Globus pallidus (tissue), 1 donor: ENCODE data around the gene GFRA3.
"Not testable (repeated sequence)": the region's sequence is repeated elsewhere in the genome, so short reads cannot be mapped to it uniquely, and the experiment has no call there.

Experiments used
- DNase-seq: peaks from one replicate; pipeline ENCODE4 v3.0.0-alpha.2; 2015; ENCODE audit warnings: low spot score

Gene GFRA3, protein sequence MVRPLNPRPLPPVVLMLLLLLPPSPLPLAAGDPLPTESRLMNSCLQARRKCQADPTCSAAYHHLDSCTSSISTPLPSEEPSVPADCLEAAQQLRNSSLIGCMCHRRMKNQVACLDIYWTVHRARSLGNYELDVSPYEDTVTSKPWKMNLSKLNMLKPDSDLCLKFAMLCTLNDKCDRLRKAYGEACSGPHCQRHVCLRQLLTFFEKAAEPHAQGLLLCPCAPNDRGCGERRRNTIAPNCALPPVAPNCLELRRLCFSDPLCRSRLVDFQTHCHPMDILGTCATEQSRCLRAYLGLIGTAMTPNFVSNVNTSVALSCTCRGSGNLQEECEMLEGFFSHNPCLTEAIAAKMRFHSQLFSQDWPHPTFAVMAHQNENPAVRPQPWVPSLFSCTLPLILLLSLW

DNA sequence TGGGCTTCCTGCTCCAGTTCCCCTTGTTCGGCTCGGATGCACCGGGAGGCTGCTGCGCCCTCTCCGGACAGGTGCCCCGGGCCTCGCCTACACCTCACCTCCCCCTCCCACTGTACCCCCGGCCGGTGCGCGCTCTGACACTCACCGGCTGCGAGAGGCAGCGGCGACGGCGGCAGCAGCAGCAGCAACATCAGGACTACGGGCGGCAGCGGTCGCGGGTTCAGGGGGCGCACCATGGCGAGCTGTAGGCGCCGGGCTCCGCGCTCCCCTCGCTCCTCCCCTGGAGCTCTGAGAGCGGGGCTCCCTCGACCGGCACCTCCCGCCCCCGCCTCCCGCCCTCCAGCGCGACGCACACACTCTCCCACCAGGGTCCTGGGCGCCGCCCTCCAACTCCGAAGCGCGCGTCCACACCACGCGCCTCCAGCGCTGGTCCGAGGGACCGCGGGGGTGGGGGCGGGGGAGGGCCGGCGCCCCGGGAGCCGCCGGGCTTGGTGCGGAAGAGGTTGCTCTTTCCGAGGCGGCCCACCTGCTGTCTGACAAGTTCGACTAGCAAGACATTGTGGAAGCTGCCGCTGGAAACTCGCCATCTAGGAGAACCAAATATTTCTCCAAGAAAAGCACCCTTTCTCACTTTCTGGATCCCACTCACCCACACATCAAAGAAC is at the start of gene GFRA3:
Gene GFRA3 (minus strand): TSS at position 433 of the 665 bp plus-strand sequence. CDS start 197 bp downstream, at position 236.
- no peak for DNase-seq

DNA sequence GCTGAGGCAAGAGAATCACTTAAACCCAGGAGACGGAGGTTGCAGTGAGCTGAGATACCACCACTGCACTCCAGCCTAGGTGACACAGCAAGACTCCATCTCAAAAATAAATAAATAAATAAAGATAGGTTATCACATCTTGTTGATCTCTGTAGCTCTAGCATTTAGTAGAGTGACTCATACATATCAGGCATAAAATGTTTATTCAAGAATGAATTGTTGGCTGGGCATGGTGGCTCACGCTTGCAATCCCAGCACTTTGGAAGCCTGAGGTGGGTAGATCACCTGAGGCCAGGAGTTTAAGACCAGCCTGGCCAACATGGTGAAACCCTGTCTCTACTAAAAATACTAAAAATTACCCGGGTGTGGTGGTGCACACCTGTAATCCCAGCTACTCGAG is 43.8 kb upstream of the GFRA3 start:
- DNase-seq: not testable (repeated sequence)

DNA sequence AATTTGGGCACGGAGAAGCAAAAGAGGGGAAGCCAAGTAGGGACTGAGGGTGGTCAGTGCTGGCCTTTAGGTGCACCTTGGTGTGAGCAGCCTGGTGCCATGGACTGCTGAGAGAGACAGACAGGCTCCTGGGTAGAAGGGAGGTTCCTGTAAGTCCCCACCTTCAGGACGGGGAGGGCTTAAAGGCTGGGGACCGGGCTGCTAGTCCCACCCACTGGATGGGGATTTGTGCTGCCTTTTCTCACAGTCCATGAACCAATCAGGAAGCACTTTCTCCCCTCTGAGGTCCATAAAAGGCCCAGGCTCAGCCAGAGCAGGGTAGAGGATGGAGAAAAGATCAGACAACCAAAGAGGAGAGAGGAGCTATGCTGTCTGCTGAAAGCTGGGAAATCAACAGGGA is 41.9 kb upstream of the GFRA3 start:
- no peak for DNase-seq

DNA sequence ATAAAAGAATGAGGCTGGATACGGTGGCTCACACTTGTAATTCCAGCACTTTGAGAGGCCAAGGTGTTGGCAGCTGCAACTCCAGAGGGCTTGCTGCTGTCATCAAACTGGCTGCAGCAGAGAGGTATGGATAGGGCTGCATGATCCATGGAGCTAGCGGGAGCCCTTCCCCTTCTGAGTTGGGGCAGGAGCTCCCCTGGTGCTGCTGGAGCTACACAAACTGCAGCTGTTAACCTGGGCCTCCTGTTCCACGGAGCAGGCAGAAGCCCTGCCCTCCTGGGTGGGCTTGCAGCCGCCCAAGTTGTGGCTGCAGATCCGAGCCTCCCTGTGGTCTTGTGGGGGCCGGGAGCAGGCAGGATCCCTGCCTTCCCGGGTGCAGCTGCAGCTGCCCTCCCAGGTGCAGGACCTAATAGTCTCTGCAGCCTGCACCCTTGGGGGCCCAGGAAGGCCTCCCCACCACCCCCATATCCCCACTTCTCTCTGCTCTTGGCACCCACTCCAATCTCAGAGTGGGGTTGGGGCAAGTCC is 41.4 kb upstream of the GFRA3 start:
- no peak for DNase-seq

DNA sequence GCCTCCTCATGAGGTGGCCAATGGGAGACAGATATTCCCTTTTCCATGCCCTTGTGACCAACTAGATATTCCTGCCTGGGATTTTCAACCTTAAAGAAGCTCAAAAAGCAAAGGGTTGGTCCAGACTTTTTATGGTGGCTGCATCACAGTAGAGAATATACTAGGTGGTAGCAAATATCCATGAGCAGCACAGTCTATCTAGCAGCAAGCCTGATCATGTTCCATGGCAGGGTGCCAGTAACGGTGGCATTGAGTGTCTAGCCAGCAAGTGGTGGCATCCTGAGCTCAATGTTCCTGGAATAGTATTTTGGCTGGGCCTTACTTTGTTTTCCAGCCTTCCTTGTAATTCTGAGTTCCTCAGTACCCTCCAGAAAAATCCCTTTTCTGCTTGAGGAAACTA is 31.4 kb upstream of the GFRA3 start:
- no peak for DNase-seq

DNA sequence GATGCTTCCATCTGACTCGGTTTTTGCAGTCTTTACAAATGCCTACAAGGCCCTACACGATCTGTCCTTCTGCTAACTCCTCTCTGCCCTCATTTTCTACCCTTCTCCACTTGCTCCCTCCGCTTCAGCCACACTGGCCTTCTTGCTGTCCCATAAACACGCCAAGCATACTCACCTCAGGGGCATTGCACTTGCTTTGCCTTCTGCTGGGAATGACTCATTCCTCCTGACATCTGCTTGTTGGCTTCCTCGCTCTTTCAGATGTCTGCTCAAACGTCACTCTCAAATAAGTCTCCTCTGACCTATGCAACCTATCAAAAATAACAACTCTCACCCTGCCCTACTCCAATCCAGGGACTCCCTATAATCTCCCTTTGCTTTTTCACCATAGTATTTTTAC is 29.0 kb upstream of the GFRA3 start:
- DNase-seq: no peak

DNA sequence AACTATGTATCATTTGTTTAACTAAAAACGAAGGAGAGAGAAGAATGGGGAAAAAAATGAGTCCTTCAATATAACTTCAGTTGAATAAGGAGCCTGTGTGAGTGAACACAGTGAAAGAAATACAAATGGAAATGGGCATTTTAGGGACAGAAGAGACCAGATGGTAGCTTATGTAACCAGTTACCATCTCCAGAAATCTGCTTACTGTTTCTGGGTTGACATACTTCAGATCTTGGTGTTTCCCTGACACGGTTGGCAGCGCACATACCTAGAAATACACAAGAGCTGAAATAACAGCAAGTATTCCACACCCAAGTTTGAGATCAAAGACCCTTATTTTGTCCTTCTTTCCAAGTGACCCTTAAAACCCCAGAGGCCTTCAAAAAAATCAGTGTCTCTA is 14.9 kb upstream of the GFRA3 start:
- no peak for DNase-seq

DNA sequence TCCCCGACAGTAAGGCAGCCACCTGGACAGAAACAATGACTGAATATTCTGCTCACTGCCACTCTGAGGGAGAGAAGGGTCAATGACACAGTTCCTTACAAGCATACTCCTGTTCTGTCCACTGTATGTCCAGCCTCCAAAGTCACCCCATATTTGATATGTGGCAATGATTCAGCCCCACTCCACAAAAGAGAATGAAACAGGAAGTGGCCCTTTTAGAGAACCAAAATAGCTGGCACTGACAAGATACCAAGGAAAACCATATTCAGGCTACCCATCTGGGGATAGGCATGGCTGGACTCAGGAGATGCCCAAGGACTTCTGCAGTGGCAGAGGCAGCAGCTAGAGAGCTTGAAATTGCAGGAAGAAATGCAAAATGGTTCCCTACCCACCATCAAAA is 12.8 kb upstream of the GFRA3 start:
- DNase-seq: no peak

DNA sequence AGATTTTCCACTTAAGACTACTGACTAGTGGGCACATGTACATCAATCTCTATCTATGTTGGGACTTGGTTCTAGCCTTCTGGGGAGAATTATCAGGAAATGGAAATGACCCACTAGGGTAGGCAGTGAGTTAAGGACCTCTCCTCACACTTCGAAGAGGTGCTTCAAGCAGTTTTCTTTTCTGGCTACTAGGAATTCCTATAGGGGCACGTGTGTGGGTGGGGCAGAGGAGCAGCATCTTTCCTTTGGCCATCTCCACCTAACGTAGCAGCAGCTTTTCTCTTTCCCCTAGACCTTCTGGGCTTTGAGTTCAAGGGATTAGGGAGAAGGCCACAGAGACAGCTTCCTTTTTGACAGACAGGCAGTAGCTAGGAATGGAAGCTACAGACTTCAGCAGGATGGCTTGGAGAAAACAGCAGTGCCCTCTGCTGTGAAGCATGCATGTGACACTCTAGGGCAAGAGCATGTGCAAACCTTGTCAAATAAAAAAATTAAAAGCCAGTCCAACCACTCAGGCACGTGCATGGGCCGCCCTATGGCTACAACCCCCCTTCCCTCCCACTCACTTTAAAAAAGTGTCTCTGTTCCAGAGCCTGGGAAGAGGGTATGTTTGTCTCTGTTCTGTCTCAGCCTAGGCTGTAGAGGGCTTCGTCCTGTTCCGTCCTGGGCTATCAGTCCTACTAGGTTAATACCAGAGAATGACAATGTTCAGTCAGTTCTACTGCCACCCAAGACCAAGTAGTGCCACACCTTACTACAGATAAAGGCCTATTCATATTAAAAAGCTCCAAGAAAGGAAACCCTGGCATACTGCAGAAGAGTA is 8.7 kb upstream of the GFRA3 start:
- peak; percentile 13 for DNase-seq

DNA sequence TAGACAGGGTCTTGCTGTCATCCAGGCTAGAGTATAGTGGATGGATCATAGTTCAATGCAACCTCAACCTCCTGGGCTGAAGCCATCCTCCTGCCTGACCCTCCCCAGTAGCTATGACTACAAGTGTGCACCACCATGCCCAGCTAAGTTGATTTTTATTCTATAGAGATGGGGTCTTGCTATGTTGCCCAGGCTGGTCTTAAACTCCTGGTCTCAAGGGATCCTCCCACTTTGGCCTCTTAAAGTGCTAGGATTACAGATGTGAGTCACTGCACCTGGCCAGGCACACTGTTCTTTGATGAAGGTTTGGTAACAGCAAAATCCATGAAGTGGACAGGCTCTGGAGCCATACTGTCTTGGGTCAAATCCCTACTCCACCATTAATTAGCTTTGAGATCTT is 6.5 kb upstream of the GFRA3 start:
- no peak for DNase-seq

DNA sequence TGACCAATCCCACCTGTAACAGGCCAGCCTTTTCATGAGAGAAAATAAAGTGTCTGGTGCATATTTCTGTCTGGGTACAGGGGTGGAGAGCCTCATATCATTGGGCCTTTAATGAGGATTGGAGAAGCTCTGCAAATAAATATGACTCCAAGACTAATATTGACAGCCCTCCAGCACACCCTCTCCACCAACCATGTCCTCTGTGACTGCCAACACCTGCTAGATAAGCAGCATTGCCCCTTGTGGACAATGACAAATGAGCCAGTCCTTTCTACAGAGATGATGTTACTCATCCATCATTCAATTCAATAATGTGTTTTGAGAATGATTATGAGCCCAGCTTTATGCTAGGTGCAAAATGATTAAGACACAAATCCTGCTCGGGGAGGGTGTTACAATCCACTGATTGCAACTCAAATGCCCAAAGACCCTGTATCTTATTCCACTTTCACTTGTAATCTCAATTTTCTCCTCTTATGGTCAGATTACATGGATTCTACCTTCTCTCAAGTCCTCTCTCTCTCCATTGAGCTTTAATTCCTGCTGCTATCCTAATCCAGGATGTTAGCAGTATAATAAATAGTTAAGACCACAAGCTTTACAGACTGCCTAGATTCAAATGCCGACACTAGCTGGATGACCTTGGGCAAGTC is 2.1 kb upstream of the GFRA3 start:
- no peak for DNase-seq

DNA sequence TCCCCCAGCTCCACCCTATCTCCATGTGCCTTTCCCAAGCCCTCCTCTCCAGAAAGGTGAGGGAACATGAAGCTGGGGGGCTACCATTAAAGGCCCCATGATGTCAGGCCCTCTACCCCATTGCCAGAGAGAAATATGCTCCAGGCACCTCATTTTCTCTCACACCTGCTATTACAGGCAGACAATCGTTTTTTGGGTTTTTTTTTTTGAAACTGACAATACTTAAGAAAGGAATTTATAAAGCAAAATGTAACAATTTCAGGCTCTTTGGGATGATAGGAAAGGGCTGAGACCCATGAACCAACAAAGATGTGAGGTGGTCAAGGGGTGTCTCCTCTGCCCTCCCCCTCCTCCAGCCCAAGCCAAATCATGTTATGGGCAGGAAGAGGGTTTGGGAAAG is 1.5 kb upstream of the GFRA3 start:
- DNase-seq: no peak

DNA sequence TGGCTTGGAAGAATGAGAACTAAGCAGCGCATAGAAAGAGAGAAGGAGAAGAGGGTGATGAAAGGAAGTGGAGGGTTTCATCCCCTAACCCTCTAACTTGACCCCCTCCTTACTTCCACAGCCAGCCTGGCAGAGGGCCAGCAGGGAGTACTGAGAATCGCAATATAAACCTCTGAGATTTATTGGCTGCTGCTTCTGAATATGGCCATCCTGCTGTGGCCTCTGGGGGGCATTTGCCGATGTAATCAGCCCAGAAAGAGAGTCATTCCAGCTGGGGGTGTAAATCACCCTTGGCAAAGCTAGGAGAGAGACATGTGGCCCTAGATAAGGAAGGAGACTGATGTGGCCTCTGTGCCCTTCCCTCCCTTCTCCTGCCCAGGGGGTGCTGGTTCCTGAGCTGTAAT is 960 bp upstream of the GFRA3 start:
- no peak for DNase-seq

DNA sequence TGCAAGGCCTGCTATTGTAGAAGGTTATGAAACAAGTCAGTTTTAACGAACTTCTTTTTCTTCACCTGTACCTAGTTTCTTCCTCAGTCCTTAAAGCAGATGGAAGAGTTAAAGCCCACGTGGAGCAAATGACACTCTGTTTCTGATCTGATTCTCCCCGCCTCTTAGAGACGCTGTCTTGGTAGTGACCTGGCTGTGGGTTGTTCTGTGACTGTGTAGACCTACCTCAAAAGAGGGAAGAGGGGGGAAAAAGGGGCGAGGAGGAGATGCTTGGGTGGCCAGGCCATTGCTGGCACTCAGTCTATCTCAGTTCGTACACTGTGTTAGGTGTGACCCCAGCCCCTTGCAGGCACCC is 610 bp downstream of the GFRA3 start:
- DNase-seq: no peak

DNA sequence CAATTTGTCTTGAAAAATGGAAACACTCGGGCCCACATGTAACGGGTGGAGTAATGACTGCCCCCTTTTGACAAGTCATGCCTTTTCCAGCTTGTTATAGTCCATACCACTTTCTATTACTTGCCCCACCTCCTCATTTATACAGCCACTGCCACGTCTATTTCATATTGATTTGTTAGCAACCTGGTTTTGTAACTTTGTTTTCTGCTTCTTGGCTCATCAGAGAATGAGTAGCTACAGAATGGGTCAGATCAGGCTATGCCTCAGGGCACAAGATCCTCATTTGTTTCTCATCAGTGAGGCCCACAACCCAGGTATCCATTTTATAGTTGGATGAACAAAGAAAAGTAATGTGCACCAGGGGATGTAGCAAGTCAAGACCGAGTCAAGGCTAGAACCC is 1.7 kb downstream of the GFRA3 start:
- DNase-seq: no peak

DNA sequence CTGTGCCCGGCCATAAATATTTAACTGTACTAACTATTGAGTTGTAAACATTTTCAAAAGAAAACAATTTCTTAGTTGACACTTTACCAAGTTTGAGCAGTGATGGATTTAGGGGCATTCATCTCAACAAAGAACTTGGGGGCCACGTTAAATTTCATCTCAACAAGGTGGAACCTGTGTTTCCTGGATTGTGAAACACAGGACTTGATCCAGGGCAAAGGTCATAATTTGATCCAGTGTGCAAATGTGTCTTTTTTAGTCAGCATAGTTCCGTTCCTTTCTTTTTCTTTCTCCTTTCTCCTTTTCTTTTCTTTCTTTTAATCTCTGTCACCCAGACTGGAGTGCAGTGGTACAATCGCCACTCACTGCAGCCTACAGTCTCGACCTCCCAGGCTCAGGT is 3.1 kb downstream of the GFRA3 start:
- DNase-seq: no peak

DNA sequence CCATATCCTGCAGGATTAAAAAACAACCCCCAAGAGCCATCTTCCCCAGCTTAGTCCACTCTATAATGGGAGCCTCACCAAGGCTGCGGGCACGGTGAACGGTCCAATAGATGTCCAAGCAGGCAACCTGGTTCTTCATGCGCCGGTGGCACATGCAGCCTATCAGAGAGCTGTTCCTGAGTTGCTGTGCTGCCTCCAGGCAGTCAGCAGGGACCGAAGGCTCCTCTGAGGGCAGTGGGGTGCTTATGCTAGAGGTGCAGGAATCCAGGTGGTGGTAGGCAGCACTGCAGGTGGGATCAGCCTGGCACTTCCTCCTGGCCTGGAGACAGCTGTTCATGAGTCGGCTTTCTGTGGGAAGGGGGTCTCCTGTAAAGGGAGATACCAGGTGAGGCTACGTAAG is 10.2 kb downstream of the GFRA3 start:
- no peak for DNase-seq

DNA sequence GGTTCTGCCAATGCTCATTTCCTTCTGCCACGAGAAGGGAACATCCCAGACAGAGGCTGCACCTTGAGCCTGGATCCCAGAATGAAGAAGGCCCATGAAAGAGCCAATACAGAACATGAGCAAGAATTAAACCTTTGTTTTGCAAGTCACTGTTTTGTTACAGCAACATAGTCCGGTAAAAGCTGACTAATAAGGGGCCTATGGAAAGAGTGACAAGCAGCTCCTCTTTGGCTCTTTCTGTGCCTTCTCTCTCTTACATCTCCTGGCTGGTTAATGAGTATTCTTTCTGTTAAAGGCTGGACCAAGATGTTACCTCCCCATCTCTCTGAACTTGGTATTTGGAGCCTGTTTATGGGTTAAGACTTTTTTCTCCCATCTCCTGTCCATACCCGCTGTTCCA is 10.8 kb downstream of the GFRA3 start:
- DNase-seq: no peak

DNA sequence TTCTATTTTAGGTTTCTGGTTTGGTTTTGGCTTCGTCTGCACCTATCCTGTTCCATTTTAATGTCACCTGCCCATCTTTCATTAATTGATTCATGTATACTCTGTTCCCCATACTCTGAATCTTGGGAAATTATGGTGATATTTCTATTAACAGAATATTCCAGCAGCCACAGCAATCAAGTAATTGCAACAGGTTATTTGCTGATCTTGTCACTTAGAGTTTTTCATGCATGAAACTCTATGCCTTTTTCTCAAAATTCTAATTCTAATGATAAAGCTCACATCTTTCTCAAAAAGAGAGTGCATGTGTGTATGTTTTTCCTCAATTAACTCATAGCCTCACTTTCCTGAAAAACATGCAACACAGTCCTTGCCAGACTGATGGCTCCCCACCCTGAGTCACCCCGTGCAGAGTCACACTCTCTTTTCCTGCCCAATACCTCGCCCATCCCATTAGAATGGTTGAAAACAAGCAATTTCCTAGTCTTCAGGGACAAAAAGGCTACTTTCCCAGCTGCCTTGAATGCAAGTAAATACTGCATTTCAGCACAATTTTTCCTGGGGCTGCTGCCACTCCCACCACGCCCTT is 15.6 kb downstream of the GFRA3 start:
- no peak for DNase-seq

DNA sequence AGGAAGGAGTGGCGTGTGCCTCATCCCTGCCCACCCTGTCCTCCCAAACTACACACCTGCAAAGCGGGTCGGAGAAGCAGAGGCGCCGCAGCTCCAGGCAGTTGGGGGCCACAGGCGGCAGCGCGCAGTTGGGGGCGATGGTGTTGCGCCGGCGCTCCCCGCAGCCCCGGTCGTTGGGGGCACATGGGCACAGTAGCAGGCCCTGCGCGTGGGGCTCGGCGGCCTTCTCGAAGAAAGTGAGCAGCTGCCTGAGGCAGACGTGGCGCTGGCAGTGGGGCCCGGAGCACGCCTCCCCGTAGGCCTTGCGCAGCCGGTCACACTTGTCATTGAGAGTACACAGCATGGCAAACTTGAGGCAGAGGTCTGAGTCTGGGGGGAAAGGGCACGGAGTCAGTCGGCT is 16.8 kb downstream of the GFRA3 start:
- DNase-seq: no peak

DNA sequence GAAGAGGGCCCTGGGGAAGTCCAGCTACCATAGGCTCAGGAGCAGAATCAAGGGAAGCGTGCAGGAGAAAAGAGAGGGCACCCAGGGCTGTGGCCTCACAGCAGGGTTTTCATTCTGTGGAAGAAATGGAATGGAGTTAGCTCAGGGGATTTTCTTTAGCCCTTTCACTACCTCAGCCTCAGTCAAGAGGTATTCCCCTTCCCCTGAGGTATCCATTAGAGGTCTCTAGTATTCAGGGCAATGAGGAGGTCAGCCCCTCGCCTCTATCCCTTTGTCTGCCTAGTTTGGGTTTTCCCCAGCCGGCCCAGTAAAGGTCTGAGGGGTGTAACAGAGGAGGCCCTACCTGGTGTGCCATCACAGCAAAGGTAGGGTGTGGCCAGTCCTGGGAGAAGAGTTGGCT is 21.5 kb downstream of the GFRA3 start:
- DNase-seq: no peak

DNA sequence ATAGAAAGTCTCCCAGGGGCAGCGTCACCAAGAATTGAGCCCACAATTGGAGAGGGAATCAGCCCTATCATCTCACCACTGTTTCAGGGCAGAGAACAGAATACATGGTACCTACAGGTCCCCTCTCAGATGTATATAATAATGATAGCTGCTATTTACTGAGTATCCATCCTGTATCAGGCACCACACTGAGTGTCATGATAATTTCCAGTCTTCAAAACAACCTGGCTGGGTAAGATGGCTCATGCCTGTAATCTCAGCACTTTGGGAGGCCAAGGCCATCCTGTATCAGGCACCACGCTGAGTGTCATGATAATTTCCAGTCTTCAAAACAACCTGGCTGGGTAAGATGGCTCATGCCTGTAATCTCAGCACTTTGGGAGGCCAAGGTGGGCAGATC is 26.6 kb downstream of the GFRA3 start:
- not testable (repeated sequence) for DNase-seq
